ENCODE data around the gene NAA60.
"Not testable (repeated sequence)": the region's sequence is repeated elsewhere in the genome, so short reads cannot be mapped to it uniquely, and the experiment has no call there.

The NAA60 gene

DNA sequence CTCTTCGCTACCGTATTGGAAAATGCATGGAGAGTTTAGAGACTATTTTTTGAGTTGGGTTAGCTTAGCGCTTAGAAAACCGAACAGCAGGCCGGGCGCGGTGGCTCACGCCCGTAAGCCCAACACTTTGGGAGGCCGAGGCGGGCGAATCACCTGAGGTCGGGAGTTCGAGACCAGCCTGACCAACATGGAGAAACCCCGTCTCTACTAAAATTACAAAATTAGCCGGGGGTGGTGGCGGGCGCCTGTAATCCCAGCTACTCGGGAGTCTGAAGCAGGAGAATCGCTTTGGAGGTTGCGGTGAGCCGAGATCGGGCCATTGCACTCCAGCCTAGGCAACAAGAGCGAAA, 57.9 kb downstream of the NAA60 start:
- Mint-ChIP-seq H3K4me1 (ENCODE audit: low read depth) (peaks cover 52% of the 10 kb centered on the region), H3K4me3 (peak overlapping the region; percentile 80), H3K27ac (peak overlapping the region; percentile 75), H3K36me3 (ENCODE audit: low read depth) (peaks cover 26% of the 10 kb centered on the region)
- not testable (repeated sequence) for H3K9me3 Mint-ChIP-seq; H3K27me3 Mint-ChIP-seq (ENCODE audit: low read depth)

DNA sequence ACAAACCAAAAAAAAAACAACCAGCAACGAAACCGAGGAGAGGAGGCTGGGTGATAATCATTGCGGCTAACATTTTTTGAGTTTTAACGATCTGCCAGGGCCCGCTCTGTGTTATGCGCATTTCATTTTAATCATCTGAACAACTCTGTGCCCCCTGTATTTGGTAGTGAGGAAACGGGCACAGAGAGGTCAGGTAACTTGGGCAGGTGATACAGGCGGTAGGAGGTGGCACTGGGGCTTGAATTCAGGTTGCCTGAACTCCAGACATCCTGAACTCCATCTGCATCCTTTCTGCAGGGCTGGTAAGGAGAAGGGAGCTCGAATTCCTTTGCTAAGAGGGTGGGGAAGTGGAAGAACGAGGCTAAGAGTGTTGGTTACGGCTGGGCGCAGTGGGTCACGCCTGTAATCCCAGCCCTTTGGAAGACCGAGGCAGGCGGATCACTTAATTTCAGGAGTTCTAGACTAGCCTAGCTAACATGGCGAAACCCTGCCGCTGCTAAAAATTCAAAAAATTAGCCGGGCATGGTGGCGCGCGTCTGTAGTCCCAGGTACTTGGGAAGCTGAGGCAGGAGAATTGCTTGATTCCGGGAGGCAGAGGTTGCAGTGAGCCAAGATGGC, 58.4 kb downstream of the NAA60 start:
- Mint-ChIP-seq H3K9me3 (no peaks in the 10 kb centered on the region), H3K4me1 (ENCODE audit: low read depth) (peaks cover 52% of the 10 kb centered on the region), H3K27me3 (ENCODE audit: low read depth) (no peaks in the 10 kb centered on the region), H3K4me3 (peak overlapping the region; percentile 80), H3K36me3 (ENCODE audit: low read depth) (peaks cover 29% of the 10 kb centered on the region), H3K27ac (peak overlapping the region; percentile 75)

DNA sequence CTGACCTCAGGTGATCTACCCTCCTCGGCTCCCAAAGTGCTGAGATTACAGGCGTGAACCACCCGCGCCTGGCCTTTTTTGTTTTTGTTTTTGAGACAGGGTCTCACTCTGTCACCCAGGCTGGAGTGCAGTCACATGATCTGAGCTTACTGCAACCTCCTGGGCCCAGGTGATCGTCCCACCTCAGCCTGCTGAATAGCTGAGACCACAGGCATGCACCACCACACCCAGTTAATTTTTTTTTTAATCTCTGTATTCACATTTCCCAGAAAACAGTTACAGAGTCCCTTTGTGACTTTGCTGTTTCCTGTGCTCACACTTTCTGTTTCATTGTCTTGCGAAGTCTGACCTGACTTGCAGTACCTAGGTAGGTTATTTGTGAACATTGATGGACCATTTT, 60.0 kb downstream of the NAA60 start:
- Mint-ChIP-seq H3K27ac (peak overlapping the region; percentile 93), H3K36me3 (ENCODE audit: low read depth) (peaks cover 38% of the 10 kb centered on the region), H3K4me1 (ENCODE audit: low read depth) (peaks cover 59% of the 10 kb centered on the region), H3K4me3 (peak overlapping the region; percentile 69), H3K9me3 (no peaks in the 10 kb centered on the region), H3K27me3 (ENCODE audit: low read depth) (no peaks in the 10 kb centered on the region)

DNA sequence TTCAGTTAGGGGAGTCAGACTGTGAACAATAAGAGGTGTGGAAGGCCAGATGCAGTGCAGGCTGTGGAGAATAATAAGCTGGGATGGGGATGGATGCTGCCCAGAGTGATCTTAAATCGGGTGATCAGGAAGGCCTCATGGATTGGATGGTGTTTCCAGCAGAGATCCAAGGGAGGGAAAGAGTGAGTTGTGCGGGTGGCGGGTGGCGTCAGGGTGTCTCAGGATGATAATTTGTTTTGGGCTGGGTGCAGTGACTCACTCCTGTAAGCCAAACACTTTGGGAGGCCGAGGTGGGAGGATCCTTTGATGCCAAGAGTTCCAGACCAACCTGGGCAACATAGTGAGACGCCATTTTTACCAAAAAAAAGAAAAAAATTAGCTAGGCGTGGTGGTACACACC, 65.3 kb downstream of the NAA60 start:
- H3K27me3 Mint-ChIP-seq (ENCODE audit: low read depth): no peaks in the 10 kb centered on the region
- peak overlapping the region; percentile 59 for H3K4me3 Mint-ChIP-seq
- H3K9me3 Mint-ChIP-seq: no peaks in the 10 kb centered on the region
- peaks cover 55% of the 10 kb centered on the region for H3K4me1 Mint-ChIP-seq (ENCODE audit: low read depth)
- peak overlapping the region; percentile 76 for H3K27ac Mint-ChIP-seq
- peaks cover 49% of the 10 kb centered on the region for H3K36me3 Mint-ChIP-seq (ENCODE audit: low read depth)

DNA sequence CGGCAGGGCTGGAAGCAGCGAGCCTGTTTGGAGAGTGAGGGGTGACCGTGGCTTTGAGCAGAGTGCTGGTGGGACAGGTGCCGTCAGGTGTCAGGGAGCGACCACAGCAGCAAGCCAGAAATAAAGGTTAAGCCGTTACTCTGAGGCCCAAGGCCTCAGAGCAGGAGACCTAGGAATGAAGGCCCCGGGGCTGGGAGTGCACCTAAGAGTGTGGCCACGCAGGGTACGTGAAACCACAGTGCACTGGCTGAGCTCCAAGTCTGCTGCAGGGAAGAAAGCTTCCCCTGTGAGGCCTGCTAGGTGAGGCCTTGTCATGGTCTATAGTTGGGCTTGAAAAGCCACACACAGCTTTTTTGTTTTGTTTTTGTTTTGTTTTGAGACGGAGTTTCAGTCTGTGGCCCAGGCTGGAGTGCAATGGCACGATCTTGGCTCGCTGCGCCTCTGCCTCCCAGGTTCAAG, 66.0 kb downstream of the NAA60 start:
- peak overlapping the region; percentile 59 for H3K4me3 Mint-ChIP-seq
- H3K9me3 Mint-ChIP-seq: no peaks in the 10 kb centered on the region
- peak overlapping the region; percentile 76 for H3K27ac Mint-ChIP-seq
- peaks cover 55% of the 10 kb centered on the region for H3K36me3 Mint-ChIP-seq (ENCODE audit: low read depth)
- H3K27me3 Mint-ChIP-seq (ENCODE audit: low read depth): no peaks in the 10 kb centered on the region
- peaks cover 52% of the 10 kb centered on the region for H3K4me1 Mint-ChIP-seq (ENCODE audit: low read depth)

DNA sequence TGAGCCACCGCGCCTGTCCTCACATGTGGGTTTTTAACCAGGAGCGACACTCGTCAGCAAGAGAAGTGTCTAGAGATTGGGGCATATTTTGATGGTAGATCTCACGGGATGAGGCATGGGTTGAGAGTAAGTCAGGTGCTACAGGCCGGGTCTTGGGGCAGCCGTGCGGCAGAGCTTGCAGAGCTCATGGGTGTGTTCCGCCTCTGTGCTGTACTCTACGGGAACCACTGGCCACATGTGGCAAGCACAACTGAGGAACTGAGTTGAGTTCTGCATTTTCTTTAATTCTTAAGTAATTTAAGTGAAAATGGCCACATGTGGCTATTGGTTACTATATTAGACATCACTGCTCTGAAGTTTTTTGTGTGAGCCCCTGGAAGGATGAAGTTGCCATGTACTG, 66.9 kb downstream of the NAA60 start:
- peaks cover 51% of the 10 kb centered on the region for H3K36me3 Mint-ChIP-seq (ENCODE audit: low read depth)
- H3K4me3 Mint-ChIP-seq: peak overlapping the region; percentile 28
- no peaks in the 10 kb centered on the region for H3K27me3 Mint-ChIP-seq (ENCODE audit: low read depth)
- peak overlapping the region; percentile 76 for H3K27ac Mint-ChIP-seq
- H3K4me1 Mint-ChIP-seq (ENCODE audit: low read depth): peaks cover 49% of the 10 kb centered on the region
- H3K9me3 Mint-ChIP-seq: no peaks in the 10 kb centered on the region

DNA sequence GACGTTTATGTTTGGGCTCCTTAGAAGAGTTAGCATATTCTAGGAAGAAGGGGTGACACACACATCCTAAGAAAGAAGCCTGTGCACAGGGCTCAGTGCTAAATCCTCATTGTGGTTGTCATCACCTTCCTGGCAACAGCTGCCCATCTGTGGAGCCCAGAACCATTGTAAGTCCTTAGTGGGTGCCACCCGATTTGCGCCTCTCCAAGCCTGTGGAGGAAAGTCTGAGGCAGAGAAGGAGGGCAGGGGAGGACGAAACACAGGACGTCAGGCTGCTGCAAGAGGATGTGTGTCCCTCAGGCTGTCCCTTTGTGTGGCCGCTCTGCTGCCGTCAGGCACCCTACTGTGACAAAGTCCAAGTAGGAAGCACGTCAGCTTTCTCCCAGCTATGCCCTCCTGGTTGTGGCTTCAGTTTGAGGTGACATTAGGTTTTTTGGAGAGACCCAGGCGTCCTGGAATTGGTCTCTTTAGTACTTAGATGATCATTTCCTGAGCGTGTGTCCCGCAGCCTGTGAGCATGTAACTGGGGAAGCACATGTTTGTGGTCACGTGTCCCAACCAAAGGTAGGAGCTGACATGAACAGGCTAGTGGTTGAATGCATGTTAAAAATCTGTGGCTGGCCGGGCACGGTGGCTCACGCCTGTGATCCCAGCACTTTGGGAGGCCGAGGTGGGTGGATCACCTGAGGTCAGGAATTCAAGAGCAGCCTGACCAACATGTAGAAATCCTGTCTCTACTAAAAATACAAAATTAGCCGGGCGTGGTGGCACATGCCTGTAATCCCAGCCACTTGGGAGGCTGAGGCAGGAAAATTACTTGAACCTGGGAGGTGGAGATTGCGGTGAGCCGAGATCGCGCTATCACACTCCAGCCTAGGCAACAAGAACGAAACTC, 68.1 kb downstream of the NAA60 start:
- Mint-ChIP-seq H3K4me1 (ENCODE audit: low read depth) (peaks cover 41% of the 10 kb centered on the region), H3K9me3 (no peaks in the 10 kb centered on the region), H3K36me3 (ENCODE audit: low read depth) (peaks cover 44% of the 10 kb centered on the region), H3K27me3 (ENCODE audit: low read depth) (no peaks in the 10 kb centered on the region), H3K27ac (peak overlapping the region; percentile 76), H3K4me3 (peak overlapping the region; percentile 28)

DNA sequence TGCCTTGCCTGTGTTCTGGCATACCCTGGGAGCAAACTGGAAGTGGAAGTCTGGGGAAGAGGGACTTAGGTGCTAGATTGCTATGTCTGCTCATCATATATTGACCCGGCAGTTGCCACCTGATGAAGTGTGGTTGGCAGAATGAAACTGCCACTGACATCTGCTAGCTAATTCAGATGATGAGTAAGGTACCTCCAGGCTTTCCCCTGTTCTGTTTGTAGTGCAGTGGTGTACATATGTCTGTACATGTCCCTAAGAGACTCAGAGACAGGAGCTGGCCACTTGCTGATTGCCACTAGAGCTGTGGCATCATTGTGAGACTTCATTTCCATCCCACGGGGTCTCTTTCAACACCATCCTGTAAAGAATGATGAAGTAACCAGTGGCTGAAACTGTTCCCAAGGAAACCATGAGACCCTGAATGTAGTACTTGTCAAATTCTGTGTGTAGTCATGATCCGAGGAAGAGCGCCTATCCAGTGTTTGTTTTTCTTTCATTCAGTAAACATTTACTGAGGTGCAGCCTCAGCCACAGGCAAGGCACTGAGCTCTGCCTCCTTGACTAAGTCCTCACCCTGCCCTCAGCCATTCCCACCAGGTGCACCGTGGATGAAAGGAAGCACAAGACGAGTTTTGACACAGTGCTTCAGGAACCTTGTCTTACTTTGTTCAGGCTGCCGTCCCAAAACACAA, 70.6 kb downstream of the NAA60 start:
- Mint-ChIP-seq H3K27me3 (ENCODE audit: low read depth) (no peaks in the 10 kb centered on the region), H3K36me3 (ENCODE audit: low read depth) (peaks cover 36% of the 10 kb centered on the region), H3K27ac (peak overlapping the region; percentile 68), H3K9me3 (no peaks in the 10 kb centered on the region), H3K4me1 (ENCODE audit: low read depth) (peaks cover 34% of the 10 kb centered on the region), H3K4me3 (no peak overlapping the region)

DNA sequence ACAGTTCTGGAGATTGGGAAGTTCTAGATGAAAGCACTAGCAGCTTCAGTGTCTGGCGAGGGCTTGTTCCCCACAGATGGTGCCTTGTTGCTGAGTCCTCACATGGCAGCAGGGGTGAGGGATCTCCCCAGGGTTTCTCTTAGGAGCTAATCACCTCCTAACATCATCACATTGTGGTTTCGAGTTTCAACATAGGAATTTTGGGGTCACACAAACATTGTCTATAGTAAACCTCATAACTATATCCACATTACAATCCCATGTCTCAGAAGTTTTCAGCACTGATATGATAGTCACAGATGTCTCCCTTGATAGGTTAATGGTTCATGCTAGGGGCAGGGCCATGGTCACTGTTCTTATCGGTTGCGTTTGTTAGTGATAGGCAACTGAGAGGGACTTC, 71.1 kb downstream of the NAA60 start:
- Mint-ChIP-seq H3K4me1 (ENCODE audit: low read depth) (peaks cover 31% of the 10 kb centered on the region), H3K27ac (no peak overlapping the region), H3K4me3 (no peak overlapping the region), H3K27me3 (ENCODE audit: low read depth) (no peaks in the 10 kb centered on the region), H3K36me3 (ENCODE audit: low read depth) (peaks cover 37% of the 10 kb centered on the region), H3K9me3 (no peaks in the 10 kb centered on the region)

DNA sequence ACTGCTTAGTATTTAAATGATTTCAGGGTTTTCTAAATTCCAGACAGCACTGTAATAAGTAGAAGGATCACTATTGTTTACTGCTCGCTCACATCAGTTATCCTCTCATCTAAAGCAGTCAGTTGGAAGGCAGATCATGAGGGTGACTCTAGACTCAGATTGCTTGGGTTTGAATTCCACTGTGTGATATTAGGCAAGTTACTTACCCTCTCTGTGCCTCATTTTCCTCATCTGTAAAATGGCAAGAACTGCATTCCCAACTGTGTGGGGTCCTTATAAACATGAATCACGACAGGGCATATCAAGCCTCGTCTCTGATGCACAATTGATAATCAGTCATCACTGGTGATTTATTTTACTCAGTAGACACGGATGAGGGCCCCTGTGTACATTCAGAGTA, 72.4 kb downstream of the NAA60 start:
- Mint-ChIP-seq H3K4me3 (no peak overlapping the region), H3K27ac (no peak overlapping the region), H3K36me3 (ENCODE audit: low read depth) (peaks cover 37% of the 10 kb centered on the region), H3K27me3 (ENCODE audit: low read depth) (no peaks in the 10 kb centered on the region), H3K4me1 (ENCODE audit: low read depth) (peaks cover 28% of the 10 kb centered on the region), H3K9me3 (no peaks in the 10 kb centered on the region)

DNA sequence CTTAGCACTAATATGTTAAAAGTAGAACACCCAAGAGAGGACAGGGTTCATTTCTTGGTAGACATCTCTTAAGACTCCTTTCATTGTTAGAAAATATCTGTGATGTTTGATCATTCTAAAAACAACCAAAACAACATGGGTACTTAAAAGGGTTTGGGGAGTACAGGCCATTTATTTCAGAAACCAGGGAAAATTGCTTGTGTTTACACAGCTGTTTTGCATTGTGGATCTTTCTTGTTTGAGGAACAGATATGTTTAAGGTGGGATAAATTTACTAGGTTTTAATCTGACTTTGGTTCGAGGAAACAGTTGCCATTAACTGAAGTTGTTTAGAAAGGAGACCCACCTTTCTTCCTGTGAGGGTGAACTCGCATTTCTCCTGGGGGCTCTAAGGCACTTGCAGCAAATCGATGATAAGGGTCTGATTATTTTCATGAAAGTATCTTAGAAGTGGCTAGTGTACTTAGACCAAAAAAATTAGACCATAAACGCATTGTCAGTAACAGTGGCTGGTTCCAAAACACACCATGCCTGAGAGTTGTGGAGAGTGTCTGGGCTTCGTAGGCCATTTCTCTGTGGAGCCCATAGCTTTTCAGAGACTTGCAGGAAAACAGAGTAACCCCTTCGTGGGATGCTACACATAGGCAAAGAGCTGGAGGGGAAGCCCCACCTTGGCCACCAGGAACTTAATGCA, 75.0 kb downstream of the NAA60 start:
- H3K4me3 Mint-ChIP-seq: no peak overlapping the region
- no peak overlapping the region for H3K27ac Mint-ChIP-seq
- H3K9me3 Mint-ChIP-seq: no peaks in the 10 kb centered on the region
- peaks cover 43% of the 10 kb centered on the region for H3K36me3 Mint-ChIP-seq (ENCODE audit: low read depth)
- no peaks in the 10 kb centered on the region for H3K27me3 Mint-ChIP-seq (ENCODE audit: low read depth)
- peaks cover 21% of the 10 kb centered on the region for H3K4me1 Mint-ChIP-seq (ENCODE audit: low read depth)

DNA sequence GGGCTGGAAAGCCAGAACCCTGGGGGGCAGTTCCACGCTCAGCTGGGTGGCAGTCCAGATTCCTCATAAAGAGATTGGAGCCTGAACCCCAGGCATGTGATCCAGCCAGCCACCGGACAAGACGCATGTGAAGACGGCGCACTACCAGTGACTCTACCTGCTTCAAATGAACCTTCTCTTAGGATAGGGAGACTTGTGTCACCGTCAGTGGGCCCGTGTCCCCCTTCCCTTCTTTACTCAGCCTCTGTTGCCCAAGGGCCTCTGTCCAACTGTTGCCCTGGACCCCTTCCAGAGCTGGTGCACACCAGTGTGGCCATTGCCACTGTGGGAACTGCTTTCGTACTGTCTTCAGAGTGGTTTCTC, 75.5 kb downstream of the NAA60 start:
- H3K9me3 Mint-ChIP-seq: no peaks in the 10 kb centered on the region
- no peak overlapping the region for H3K4me3 Mint-ChIP-seq
- no peaks in the 10 kb centered on the region for H3K27me3 Mint-ChIP-seq (ENCODE audit: low read depth)
- no peak overlapping the region for H3K27ac Mint-ChIP-seq
- H3K36me3 Mint-ChIP-seq (ENCODE audit: low read depth): peaks cover 39% of the 10 kb centered on the region
- H3K4me1 Mint-ChIP-seq (ENCODE audit: low read depth): peaks cover 16% of the 10 kb centered on the region

DNA sequence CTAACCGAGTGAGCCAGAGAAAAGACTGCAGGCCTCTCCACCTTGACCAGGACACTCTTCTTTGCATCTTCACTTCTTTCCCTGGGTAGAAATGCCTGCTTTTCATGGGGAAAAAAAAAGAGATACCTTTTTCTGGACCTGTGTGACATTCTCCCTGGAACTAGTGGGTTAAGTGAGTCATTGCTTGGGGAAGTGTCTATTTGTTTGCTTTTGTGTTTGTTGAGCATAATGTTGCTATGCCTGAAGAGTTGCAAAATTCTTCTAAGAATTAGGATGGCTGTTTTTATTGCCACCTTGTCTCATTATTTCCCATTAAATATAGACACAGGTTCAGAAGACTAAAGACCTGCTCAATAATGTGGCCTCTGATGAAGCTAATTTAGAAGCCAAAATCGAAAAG, 76.1 kb downstream of the NAA60 start:
- Mint-ChIP-seq H3K9me3 (no peaks in the 10 kb centered on the region), H3K4me3 (no peak overlapping the region), H3K27ac (no peak overlapping the region), H3K36me3 (ENCODE audit: low read depth) (peaks cover 34% of the 10 kb centered on the region), H3K27me3 (ENCODE audit: low read depth) (no peaks in the 10 kb centered on the region), H3K4me1 (ENCODE audit: low read depth) (peaks cover 14% of the 10 kb centered on the region)

DNA sequence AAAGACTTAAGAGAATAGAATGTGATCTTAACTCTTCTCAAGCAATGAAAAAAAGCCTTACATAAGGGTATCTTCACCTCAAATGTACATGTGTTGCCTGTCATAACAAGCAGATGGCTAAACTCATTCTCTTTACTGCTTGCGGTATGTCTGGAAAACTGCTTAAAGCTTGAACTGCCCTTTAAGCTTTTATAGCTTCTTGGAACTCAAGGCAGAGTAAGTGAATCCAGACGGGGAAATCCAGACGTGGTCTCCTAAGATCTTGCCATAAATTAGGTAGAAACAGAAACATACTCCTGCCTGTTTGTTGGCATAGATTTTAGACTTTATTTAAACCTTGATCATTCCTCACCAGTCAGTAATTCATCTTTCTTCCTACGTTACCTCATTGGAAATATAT, 76.9 kb downstream of the NAA60 start:
- H3K27ac Mint-ChIP-seq: no peak overlapping the region
- H3K27me3 Mint-ChIP-seq (ENCODE audit: low read depth): no peaks in the 10 kb centered on the region
- peaks cover 32% of the 10 kb centered on the region for H3K36me3 Mint-ChIP-seq (ENCODE audit: low read depth)
- H3K4me1 Mint-ChIP-seq (ENCODE audit: low read depth): peaks cover 12% of the 10 kb centered on the region
- H3K9me3 Mint-ChIP-seq: no peaks in the 10 kb centered on the region
- H3K4me3 Mint-ChIP-seq: no peak overlapping the region

All from T-helper 1 cell treated with Interleukin-12 subunit alpha and Interleukin-12 subunit beta and Interleukin-4 antibody, amounts not matched to agents 30 μg/mL and 1 μg/mL, for 36 hours (primary cell).